ENCODE measurements around the gene BANP. TPM values are rescaled to one million over a fixed set of nuclear protein-coding genes. Genes with fewer than 3 reads are reported as not detected.
"Not testable (repeated sequence)": the region's sequence is repeated elsewhere in the genome, so short reads cannot be mapped to it uniquely, and the experiment has no call there.

BANP gene
- total RNA-seq (2014; rRNA removed; shearing (Covaris generic)), result 21.5 and 24.9 TPM in 2 replicates
- 13.5 and 16.0 TPM in 2 replicates for polyA plus RNA-seq (2015; cell fraction: cytosol; rRNA removed)
- polyA plus RNA-seq (2015; cell fraction: nucleus; rRNA removed), result 26.8 and 28.9 TPM in 2 replicates

- peak; percentile 98 for DNase-seq (ENCODE audit: low read depth)
Observed at GRCh38 chr16:87950765-87951551, at the start of gene BANP. TSS of gene BANP (plus strand) at chr16:87951434. CDS start at chr16:87975116, 23,682 bp downstream.

GRCh38 chr16:87904963-87905362 lies 46.3 kb upstream of the BANP start:
- DNase-seq (ENCODE audit: low read depth), result not testable (repeated sequence)

- DNase-seq (ENCODE audit: low read depth), result not testable (repeated sequence)
Observed at GRCh38 chr16:87905521-87905920, 45.7 kb upstream of the BANP start.

- DNase-seq (ENCODE audit: low read depth), result not testable (repeated sequence)
Observed at GRCh38 chr16:87908101-87908500, 43.1 kb upstream of the BANP start.

GRCh38 chr16:87909203-87909935 lies 41.9 kb upstream of the BANP start:
- peak; percentile 61 for DNase-seq (ENCODE audit: low read depth)

GRCh38 chr16:87911106-87911763 lies 40.0 kb upstream of the BANP start:
- DNase-seq (ENCODE audit: low read depth), result not testable (repeated sequence)

GRCh38 chr16:87912691-87913090 lies 38.5 kb upstream of the BANP start:
- not testable (repeated sequence) for DNase-seq (ENCODE audit: low read depth)

- DNase-seq (ENCODE audit: low read depth), result not testable (repeated sequence)
Observed at GRCh38 chr16:87914021-87914725, 37.1 kb upstream of the BANP start.

- DNase-seq (ENCODE audit: low read depth), result no peak
Observed at GRCh38 chr16:87914812-87915211, 36.4 kb upstream of the BANP start.

GRCh38 chr16:87917503-87917902 lies 33.7 kb upstream of the BANP start:
- no peak for DNase-seq (ENCODE audit: low read depth)

GRCh38 chr16:87918338-87918737 lies 32.9 kb upstream of the BANP start:
- no peak for DNase-seq (ENCODE audit: low read depth)

GRCh38 chr16:87918866-87919680 lies 32.2 kb upstream of the BANP start:
- no peak for DNase-seq (ENCODE audit: low read depth)

- DNase-seq (ENCODE audit: low read depth), result no peak
Observed at GRCh38 chr16:87919681-87919994, 31.6 kb upstream of the BANP start.

- no peak for DNase-seq (ENCODE audit: low read depth)
Observed at GRCh38 chr16:87921236-87921773, 29.9 kb upstream of the BANP start.

GRCh38 chr16:87922250-87922871 lies 28.9 kb upstream of the BANP start:
- DNase-seq (ENCODE audit: low read depth), result no peak

GRCh38 chr16:87924041-87924810 lies 27.0 kb upstream of the BANP start:
- DNase-seq (ENCODE audit: low read depth), result no peak

GRCh38 chr16:87924811-87925670 lies 26.2 kb upstream of the BANP start:
- DNase-seq (ENCODE audit: low read depth), result no peak
